Measurements from ENCODE around the gene STOML2. TPM values are rescaled to one million over a fixed set of nuclear protein-coding genes. Genes with fewer than 3 reads are reported as not detected.

STOML2 gene
- total RNA-seq, 6 donors from 2014 or later: 17.4 to 72.8 (median 48.0) TPM

DNA sequence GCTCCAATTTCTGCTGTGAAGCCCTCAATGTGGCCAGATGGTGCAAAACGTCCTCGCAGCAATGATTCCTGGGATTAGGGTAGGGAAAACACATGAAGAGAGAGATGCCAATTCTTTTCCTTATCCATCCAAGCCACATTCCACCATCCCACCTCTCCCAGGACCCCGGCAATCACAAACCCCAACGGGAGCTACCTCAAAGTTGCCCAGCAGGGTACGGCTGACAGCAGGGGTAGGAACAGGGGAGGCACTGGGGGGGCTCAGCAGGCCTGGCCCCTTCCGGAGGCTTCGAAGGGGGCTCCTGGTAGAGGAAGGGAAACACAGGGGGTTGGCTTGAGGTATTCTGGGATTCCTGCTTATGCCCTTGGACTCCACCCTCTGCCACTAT is 3.4 kb upstream of the STOML2 start:
- Histone ChIP-seq H3K9me3 (no peaks in the 10 kb centered on the region), H3K27me3 (no peaks in the 10 kb centered on the region), H3K4me1 (peaks cover 32 to 45% (median 37%) of the 10 kb centered on the region in 4 donors), H3K36me3 (peaks cover 4 to 52% (median 47%) of the 10 kb centered on the region in 4 donors), H3K4me3 (no peak overlapping the region), H3K27ac (no peak overlapping the region)
- 93% methylated on average over 7 of the region's 7 CpGs; no CpG with 5 or more reads in 1 of the 2 donors for WGBS, 2 donors
- TF ChIP-seq, protein P1, sequence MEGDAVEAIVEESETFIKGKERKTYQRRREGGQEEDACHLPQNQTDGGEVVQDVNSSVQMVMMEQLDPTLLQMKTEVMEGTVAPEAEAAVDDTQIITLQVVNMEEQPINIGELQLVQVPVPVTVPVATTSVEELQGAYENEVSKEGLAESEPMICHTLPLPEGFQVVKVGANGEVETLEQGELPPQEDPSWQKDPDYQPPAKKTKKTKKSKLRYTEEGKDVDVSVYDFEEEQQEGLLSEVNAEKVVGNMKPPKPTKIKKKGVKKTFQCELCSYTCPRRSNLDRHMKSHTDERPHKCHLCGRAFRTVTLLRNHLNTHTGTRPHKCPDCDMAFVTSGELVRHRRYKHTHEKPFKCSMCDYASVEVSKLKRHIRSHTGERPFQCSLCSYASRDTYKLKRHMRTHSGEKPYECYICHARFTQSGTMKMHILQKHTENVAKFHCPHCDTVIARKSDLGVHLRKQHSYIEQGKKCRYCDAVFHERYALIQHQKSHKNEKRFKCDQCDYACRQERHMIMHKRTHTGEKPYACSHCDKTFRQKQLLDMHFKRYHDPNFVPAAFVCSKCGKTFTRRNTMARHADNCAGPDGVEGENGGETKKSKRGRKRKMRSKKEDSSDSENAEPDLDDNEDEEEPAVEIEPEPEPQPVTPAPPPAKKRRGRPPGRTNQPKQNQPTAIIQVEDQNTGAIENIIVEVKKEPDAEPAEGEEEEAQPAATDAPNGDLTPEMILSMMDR (IDR thresholded peaks at IDR 0.05): no peak
- no peak for DNase-seq
- no peak for ATAC-seq (ENCODE audit: low FRiP score in 2 of 2)

DNA sequence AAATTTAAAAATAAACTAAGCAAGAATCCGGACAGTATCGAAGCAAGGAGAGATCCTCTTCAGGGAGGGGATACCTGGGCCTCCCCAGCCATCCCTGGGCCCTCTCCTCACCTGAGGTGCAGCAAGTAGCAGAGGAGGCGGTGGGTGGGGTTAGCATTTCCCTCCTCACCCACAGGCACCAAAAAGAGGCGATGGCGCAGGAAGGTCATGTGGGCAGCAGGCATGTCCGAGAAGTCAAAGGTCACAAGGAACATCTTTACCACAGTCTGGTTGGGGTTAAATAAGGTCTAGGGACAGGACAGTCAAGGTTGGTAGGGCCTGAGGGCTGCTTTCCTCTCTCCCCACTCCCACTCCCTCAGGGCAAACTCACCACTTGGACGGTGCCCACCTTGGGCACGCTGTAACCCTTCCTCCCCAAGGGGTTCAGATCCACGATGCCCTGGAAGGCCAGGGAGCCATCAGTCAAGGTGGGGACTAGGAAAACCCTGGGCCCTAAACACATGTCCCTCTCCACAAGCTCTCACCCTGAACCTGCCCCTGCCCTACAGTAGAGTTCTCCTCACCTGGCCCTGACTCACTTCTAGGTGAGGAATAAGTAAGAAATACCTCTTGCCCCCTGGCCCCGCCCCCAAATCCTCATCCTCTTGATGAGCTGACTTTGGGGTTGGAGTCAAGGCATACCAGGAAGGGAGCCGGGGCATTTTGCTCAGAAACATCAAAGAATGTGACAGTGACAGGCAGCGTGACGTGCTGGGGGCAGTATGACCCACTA is 2.8 kb upstream of the STOML2 start:
- DNase-seq (no peak), ATAC-seq (ENCODE audit: low FRiP score in 2 of 2) (no peak)
- 92 to 96% methylated on average over 10 to 13 of the region's 13 CpGs for WGBS, 2 donors
- Histone ChIP-seq H3K27me3 (no peaks in the 10 kb centered on the region), H3K36me3 (peaks cover 4 to 58% (median 52%) of the 10 kb centered on the region in 4 donors), H3K4me1 (peaks cover 30 to 45% (median 34%) of the 10 kb centered on the region in 4 donors), H3K27ac (no peak overlapping the region), H3K9me3 (no peaks in the 10 kb centered on the region), H3K4me3 (no peak overlapping the region)
- no peak for TF ChIP-seq POLR2A (IDR thresholded peaks at IDR 0.05)
- TF ChIP-seq POLR2AphosphoS5 (IDR thresholded peaks at IDR 0.05): no peak
- TF ChIP-seq, protein P1 (IDR thresholded peaks at IDR 0.05): no peak
- no peak for TF ChIP-seq EP300 (IDR thresholded peaks at IDR 0.05)

DNA sequence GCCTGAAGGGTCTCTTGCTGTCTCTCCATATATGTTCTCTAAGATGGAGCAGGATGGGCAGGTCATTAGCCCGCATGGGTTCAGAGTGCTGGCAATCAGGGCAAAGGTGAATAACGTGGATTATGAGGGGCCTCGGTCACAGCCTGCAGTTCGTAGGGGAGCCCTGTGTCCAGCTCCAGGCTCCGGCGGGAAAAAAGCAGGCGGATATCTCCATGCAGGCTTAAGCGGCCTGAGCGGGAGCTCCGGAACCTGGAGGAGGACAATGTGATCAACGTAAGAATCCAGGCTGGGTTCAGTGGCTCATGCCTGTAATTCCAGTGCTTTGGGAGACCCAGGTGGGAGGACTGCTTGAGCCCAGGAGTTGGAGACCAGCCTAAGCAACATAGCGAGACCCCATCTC is 2.2 kb upstream of the STOML2 start:
- no peaks in the 10 kb centered on the region for H3K27me3 ChIP-seq
- H3K36me3 ChIP-seq: peaks cover 9 to 65% (median 58%) of the 10 kb centered on the region in 4 donors
- no peak overlapping the region for H3K27ac ChIP-seq
- H3K9me3 ChIP-seq: no peaks in the 10 kb centered on the region
- H3K4me1 ChIP-seq: peaks cover 23 to 39% (median 28%) of the 10 kb centered on the region in 4 donors
- ATAC-seq (ENCODE audit: low FRiP score in 2 of 2) (no peak), DNase-seq (no peak)
- H3K4me3 ChIP-seq: no peak overlapping the region
- TF ChIP-seq POLR2AphosphoS5 (IDR thresholded peaks at IDR 0.05) (no peak), EP300 (IDR thresholded peaks at IDR 0.05) (no peak)
- TF ChIP-seq, protein P1 (IDR thresholded peaks at IDR 0.05): no peak
- WGBS, 2 donors: 91 to 94% methylated on average over 12 of the region's 12 CpGs

DNA sequence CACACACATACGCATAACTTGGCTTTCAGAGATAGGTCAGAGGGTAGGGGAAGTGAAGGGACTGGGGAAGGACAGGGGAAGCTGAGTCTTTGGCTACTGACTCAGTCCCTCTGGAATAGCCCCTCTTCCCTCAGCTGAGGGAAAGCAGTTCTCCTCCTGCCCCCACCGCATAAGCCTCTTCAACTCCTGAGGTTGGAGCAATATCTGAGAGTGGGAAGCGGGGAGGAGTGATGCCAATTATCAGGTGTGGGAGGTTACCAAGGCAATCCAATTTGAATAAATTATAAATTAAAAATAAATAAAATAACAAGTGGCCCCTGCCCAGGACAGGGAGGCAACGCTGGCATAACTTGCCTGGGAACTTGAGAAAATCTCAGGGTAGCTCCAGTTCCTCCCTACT is 1.7 kb upstream of the STOML2 start:
- H3K27ac ChIP-seq: no peak overlapping the region
- ATAC-seq (ENCODE audit: low FRiP score in 2 of 2) (no peak), DNase-seq (no peak)
- H3K27me3 ChIP-seq: no peaks in the 10 kb centered on the region
- peaks cover 14 to 70% (median 63%) of the 10 kb centered on the region in 4 donors for H3K36me3 ChIP-seq
- no peaks in the 10 kb centered on the region for H3K9me3 ChIP-seq
- H3K4me3 ChIP-seq: no peak overlapping the region
- H3K4me1 ChIP-seq: peaks cover 18 to 34% (median 23%) of the 10 kb centered on the region in 4 donors
- 89 to 91% methylated on average over 4 of the region's 4 CpGs for WGBS, 2 donors
- no peak for TF ChIP-seq EP300 (IDR thresholded peaks at IDR 0.05)
- TF ChIP-seq, protein P1 (IDR thresholded peaks at IDR 0.05): no peak
- TF ChIP-seq POLR2A (IDR thresholded peaks at IDR 0.05): no peak
- no peak for TF ChIP-seq POLR2AphosphoS5 (IDR thresholded peaks at IDR 0.05)
